ENCODE results near the gene MAD1L1. TPM values are rescaled to one million over a fixed set of nuclear protein-coding genes. Genes with fewer than 3 reads are reported as not detected.

Gene MAD1L1
- total and polyA plus RNA-seq, 2 donors (not counting 3 experiments of a cell fraction or from before 2014, with no cell fraction given) = 34.1 to 42.3 TPM

- H3K4me2 ChIP-seq (ENCODE audit: insufficient read depth, low read length) = no peak overlapping the region
- no peak overlapping the region for H3K9ac ChIP-seq (replicated peaks; ENCODE audit: extremely low read depth, insufficient read depth, low read length)
- TF ChIP-seq MYC (IDR thresholded peaks at IDR 0.05; ENCODE audit: low read depth, low read length) = no peak
- no peak for TF ChIP-seq JUN (IDR thresholded peaks at IDR 0.05; ENCODE audit: borderline replicate concordance, insufficient read depth, insufficient read length, low read depth)
- TF ChIP-seq CTCF (IDR thresholded peaks at IDR 0.05; ENCODE audit: extremely low read depth in 1 of 2, insufficient read depth in 1 of 2, low read depth in 1 of 2, low read length in 2 of 2) = no peak
- no peak for TF ChIP-seq GATA2 (IDR thresholded peaks at IDR 0.05; ENCODE audit: insufficient read depth, insufficient read length, low read depth, low read length)
- no peak for TF ChIP-seq POLR2A (IDR thresholded peaks at IDR 0.05; ENCODE audit: low read depth, low read length)
- no peak for TF ChIP-seq POLR2AphosphoS5 (IDR thresholded peaks at IDR 0.05; ENCODE audit: insufficient read depth, low read depth, low read length)
- no peak for TF ChIP-seq FOS (IDR thresholded peaks at IDR 0.05; ENCODE audit: borderline replicate concordance, insufficient read depth, low read length)
- TF ChIP-seq MAX (IDR thresholded peaks at IDR 0.05; ENCODE audit: insufficient read depth, insufficient read length) = no peak
- no peak for TF ChIP-seq EZH2 (IDR thresholded peaks at IDR 0.05; ENCODE audit: borderline replicate concordance, low read depth, low read length, severe bottlenecking)
- POLR2A ChIA-PET = interaction anchor here (0.6 kb wide), 1 partner anchor 107 kb away, joined by 3 read pairs; no protein-coding TSS in a partner anchor
- BruUV-seq (replicated peaks) = no TSS peak
- no peaks in the 10 kb centered on the region for H3K9me1 ChIP-seq (replicated peaks; ENCODE audit: control insufficient read depth, extremely low read depth, insufficient read depth, low read length)
- H3K4me1 ChIP-seq (ENCODE audit: control insufficient read depth, extremely low read depth, insufficient read depth, low read length) = no peaks in the 10 kb centered on the region
- CTCF ChIA-PET = no interaction called here
- dilution Hi-C loops (cut with MboI; ENCODE audit: extremely low pct_ligation_motif_present, low sequenced_read_pairs) = no loop called here
- FAIRE-seq = no peak
- H2AFZ ChIP-seq (ENCODE audit: low read depth, low read length) = no peak overlapping the region
- peaks cover 0 to 4% of the 10 kb centered on the region in 2 experiments for H3K36me3 ChIP-seq (ENCODE audit: control insufficient read depth in 2 of 2, extremely low read depth in 1 of 2, insufficient read depth in 2 of 2, low read length in 2 of 2)
- no peaks in the 10 kb centered on the region for H4K20me1 ChIP-seq (replicated peaks; ENCODE audit: control insufficient read depth, extremely low read depth, insufficient read depth, low read length)
- DNase-seq (ENCODE audit: low read depth, low spot score) = no peak
- H3K27ac ChIP-seq (ENCODE audit: insufficient read depth, low read depth, low read length) = no peak overlapping the region
- H3K9me3 ChIP-seq (replicated peaks; ENCODE audit: control insufficient read depth, insufficient read depth, low read length) = no peaks in the 10 kb centered on the region
- H3K4me3 ChIP-seq (replicated peaks in 1 of 3; ENCODE audit: insufficient read depth in 1 of 3, low read depth in 1 of 3, low read length in 3 of 3) = no peak overlapping the region
- intact Hi-C loops (cut with micrococcal nuclease) = no loop called here
- H3K79me2 ChIP-seq (ENCODE audit: control insufficient read depth, insufficient read depth, low read length) = no peaks in the 10 kb centered on the region
- H3K27me3 ChIP-seq (ENCODE audit: control insufficient read depth in 2 of 2, insufficient read depth in 2 of 2, low read length in 2 of 2) = no peaks in the 10 kb centered on the region
Measured at GRCh38 chr7:1975581-1975980, 257.2 kb downstream of the MAD1L1 start.
